Esophagus squamous epithelium (tissue), 4 donors: ENCODE results near the gene DOC2B.

Experiments
- CTCF ChIP-seq, 6 experiments: fragments of 450-650 bp in 4 of 6; fragments of 200-600 bp in 2 of 6; sonication (generic) in 2 of 6; IDR thresholded peaks; one replicate each; pipeline ENCODE4 v1.5.1; 2016 to 2019; ENCODE audit warnings: antibody characterized with exemption in 6 of 6, mild to moderate bottlenecking in 4 of 6, moderate library complexity in 4 of 6
- POLR2A ChIP-seq, 4 donors: fragments of 450-650 bp; IDR thresholded peaks; one replicate each; pipeline ENCODE4 v1.6.1; 2017; ENCODE audit warnings: antibody characterized with exemption in 4 of 4, mild to moderate bottlenecking in 4 of 4, moderate library complexity in 3 of 4

GRCh38 chr17:205148-205669 is 23.8 kb upstream of the DOC2B start:
- no peak for TF ChIP-seq CTCF (IDR thresholded peaks at IDR 0.05)
- TF ChIP-seq POLR2A (IDR thresholded peaks at IDR 0.05) = no peak
